COLO829 (cell line): ENCODE measurements around the gene MAEA.
"Not testable (repeated sequence)": the region's sequence is repeated elsewhere in the genome, so short reads cannot be mapped to it uniquely, and the experiment has no call there.

Source experiments
- DNase-seq: peaks from one replicate; pipeline ENCODE4 v3.0.0; 2012; ENCODE audit warnings: low spot score

Gene MAEA

DNA sequence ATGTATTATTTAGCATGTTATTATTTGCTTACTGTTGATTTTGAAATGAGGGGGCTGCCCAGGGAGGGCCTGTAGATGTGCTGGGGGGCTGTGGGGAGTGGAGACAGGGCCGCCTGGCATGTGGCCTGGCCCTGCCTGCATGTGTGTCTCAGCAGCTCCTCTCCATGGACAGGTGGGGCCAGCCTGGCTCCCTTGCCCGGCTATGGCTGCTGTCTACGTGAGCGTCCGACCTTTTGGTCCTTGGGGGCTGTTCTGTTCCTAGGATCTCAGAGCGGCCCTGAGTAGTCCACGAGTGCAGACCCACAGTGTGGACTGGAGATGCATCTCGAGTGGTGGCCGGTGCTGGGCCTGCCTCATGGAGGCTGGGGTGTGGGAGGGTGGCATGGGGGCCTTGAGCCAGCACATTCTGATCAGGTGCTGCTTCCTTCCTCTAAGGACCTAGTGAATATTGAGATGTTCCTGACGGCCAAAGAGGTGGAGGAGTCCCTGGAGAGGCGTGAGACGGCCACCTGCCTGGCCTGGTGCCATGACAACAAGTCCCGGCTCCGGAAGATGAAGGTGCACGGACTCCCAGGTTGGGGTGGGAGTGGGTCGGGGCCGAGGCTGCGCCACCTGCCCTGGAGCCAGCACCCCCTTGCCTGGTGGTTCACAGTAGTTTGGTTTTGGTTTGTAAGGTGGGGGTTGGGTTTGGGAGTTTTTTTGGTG lies 32.4 kb downstream of the MAEA start:
- DNase-seq = no peak

DNA sequence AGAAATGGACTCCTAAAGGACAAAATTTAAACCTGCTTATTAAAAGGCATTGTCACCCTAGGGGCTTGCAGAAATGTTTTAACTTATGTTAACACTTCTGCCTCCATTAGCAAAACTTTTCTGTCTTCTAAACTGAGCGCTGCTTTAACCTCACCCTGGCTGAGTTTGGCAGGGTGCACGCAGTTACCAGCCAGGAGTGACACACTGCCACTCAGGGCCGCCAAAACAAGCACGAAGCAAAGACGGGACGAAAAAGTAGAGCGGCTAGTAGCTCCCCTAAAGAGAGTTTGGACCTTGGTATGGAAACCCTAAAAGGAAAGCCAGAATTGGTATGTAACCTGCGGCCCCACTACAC lies 33.6 kb downstream of the MAEA start:
- no peak for DNase-seq

DNA sequence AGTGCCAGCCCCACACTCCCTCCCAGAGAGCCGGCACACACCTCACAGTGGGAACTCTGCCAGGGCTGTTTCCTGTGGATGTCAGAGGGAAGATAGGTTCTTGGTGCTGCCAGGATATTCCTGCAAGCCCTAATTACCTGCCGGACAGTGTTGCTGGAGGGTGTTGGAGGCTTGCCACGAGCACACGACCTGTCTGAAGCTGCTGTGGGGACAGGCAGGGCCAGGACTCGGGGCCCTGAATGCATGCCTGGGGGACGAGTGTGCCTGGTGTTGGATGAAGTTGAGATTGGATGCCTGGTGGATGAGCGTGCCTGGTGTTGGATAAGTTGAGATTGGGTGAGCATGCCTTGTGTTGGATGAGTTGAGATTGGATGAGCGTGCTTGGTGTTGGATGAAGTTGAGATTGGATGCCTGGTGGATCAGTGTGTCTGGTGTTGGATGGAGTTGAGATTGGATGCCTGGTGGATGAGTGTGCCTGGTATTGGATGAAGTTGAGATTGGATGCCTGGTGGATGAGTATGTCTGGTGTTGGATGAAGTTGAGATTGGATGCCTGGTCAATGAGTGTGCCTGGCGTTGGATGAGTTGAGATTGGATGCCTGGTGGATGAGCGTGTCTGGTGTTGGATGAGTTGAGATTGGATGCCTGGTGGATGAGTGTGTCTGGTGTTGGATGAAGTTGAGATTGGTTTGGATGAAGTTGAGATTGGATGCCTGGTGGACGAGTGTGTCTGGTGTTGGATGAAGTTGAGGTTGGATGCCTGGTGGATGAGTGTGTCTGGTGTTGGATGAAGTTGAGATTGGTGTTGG lies 34.1 kb downstream of the MAEA start:
- no peak for DNase-seq

DNA sequence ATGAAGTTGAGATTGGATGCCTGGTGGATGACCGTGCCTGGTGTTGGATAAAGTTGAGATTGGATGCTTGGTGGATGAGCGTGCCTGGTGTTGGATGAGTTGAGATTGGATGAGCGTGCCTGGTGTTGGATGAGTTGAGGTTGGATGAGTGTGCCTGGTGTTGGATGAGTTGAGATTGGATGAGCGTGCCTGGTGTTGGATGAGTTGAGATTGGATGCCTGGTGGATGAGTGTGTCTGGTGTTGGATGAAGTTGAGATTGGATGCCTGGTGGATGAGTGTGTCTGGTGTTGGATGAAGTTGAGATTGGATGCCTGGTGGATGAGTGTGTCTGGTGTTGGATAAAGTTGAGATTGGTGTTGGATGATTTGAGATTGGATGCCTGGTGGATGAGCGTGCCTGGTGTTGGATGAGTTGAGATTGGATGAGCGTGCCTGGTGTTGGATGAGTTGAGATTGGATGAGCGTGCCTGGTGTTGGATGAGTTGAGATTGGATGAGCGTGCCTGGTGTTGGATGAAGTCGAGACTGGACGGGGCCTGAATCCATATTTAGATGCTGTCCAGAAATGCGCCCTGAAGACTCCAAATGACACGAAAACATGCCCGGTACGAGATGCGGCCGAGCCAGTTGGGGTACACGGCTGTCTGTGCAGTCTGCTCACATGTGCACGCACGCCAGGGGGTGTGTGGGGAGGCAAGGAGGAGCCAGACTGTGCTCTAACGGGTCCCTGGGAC lies 34.9 kb downstream of the MAEA start:
- not testable (repeated sequence) for DNase-seq

DNA sequence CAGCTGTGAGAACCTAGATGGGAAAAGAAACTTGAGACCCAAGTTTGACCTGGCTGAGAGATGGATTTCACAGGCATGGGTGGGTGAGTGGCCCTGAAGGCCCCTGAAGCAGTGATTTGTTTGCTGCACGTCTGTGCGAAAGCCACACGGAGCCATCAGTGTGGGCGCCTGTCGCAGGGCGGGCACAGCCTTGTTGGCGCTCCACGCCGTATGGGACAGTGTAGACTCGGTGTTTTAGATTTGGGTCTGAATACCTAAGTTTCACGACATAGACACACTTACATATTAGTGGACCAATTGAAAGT lies 35.4 kb downstream of the MAEA start:
- DNase-seq = no peak

DNA sequence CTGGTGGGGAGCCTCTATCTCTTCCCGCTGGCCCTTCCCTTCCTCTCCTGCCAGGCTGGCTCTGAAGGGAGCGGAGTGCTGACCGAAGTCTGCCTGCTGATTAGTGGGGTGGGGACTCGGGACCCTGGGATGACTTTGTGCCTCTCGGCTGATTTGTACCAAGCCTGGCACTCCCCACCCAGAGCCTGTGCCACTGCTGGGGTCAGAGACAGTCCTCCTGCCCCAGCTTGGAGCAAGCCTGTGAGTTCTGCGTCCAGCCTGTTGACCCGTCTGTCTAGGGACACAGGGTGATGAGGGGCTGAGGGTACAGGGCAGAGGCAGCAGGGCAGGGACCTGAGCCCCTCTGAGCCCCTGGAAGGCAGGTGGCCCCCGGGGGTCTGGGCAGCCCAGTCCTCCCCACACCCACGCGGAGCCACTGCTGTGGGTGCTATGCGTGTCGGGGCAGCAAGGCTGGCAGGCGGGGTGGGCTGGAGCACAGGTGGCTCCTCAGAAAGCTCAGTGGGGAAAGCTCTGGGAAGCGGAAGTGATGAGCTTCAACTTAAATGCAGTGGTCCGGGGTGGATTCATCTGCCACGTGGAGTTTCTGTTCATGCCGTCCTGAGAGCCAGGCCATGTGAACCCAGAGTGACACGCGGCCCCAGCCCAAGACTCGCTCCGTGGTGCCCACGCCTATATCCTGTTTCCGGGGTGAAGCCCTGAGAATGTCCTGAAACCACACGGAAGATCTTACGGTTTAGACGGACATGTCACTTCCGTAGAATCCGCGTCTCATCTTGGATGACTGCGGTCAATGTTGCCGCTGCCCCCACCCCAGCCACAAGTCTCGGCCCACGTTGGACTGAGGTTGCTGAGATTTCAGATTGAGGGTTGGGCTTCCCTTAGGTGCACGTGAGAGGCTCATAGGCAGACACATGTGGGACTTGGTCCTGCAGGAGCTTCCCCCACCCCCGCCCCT lies 36.3 kb downstream of the MAEA start:
- no peak for DNase-seq

DNA sequence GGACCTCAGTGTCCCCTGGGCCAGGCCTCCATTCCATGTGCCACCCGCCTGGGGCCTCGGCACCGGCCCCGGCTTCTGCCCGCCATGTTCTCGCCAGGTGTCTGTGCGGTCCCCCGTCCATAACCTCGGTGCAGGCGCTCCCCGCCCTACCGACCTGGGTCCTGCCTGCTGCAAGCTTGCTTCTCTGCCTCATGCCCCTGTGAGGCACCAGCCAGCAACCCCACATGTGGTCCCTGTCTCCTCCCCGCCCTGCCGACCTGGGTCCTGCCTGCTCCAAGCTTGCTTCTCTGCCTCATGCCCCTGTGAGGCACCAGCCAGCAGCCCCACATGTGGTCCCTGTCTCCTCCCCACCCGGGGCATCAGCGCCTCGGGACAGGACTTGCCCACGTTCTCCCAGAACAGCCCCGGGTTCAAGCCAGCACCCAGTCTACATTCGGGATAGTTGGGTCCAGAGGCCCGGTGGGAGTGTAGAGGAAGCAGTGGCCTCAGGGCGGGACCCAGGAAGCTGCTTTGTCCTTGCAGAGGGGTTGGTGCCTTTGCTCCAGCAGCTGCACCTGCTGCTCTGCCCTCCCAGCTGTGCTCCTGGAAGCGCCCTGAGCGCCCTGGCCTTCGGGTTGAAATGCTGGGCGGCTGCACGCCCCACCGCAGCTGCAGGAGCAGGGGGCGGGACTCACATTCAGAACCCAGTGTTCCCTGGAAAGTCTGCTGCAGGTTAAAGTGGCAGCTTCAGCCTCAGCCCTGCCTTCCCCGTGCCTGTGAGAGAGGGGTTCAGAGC lies 37.2 kb downstream of the MAEA start:
- DNase-seq = no peak

DNA sequence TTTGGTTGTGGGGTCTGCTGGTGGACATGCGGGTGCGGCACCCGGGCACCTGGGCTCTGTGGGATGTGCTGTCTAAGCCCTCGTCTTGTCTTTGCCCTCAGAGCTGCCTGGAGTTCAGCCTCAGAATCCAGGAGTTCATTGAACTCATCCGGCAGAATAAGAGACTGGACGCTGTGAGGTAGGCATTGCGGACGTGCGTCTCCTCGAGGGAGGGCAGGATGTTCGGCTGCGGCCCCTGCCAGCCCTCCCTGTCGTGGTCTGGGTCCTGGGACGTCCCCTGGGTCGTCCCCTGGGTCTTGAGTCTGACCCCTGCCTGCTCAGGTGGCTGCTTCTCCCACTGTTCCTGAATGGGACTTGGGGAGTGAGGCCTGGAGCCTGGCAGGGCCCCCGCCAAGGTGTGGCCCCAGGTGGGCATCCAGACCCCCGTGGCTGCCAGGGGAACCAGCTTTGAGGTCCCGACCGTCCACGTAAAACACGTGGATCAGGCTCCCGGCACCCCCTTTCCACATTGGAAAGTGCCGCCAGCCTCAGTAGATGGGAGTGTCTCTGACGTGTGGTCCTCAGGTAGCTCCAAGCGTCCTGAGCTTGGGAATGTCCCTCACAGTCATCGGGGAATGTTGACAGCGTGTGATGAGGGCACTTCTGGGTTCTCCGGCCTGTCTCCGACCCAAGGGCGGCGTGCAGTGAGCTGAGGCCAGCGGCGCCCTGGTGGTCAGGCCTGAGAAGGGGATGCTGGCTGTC lies 38.0 kb downstream of the MAEA start:
- no peak for DNase-seq

DNA sequence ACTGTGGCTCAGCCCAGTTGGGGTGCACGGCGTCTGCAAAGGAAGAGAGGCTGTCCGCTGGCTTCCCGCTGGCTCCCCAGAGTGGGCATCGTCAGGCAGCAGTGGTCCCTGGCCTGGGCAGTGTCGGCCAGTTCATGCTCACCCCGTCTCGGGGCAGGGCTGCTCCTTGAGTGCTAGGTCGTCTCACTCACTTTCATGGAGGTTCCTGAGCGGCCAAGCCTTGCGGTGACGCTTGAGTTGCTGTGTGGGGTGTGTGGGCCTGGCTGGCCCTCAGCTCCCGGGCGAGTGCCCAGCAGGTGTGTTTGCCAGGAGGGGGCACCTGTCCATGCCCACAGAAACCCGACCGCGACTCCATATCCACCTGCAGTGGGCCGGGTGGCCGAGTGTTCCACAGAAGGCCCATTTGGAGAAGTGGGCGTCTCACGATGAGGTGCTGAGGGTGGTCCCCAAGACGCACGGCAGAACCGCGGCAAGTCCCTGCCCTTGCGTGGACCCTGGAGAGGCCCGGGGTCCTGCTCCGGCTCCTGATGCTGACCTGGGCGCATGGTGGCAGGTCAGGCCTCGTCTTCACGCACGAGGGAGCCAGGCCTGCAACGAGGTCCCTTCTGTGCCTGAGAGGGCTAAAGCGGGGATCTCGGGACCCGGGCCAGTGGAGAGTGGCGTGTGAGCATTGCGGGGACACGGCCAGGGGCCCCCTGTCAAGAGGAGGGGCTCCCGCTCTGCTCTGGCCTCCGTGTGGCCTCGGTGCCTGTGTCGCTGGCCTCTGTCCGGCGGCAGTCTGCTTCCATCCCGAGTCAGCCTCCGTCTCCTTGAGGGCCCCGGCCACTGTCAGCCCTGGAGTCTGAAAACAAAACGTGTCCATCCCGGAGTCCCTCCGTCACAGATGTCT lies 38.8 kb downstream of the MAEA start:
- DNase-seq = no peak

DNA sequence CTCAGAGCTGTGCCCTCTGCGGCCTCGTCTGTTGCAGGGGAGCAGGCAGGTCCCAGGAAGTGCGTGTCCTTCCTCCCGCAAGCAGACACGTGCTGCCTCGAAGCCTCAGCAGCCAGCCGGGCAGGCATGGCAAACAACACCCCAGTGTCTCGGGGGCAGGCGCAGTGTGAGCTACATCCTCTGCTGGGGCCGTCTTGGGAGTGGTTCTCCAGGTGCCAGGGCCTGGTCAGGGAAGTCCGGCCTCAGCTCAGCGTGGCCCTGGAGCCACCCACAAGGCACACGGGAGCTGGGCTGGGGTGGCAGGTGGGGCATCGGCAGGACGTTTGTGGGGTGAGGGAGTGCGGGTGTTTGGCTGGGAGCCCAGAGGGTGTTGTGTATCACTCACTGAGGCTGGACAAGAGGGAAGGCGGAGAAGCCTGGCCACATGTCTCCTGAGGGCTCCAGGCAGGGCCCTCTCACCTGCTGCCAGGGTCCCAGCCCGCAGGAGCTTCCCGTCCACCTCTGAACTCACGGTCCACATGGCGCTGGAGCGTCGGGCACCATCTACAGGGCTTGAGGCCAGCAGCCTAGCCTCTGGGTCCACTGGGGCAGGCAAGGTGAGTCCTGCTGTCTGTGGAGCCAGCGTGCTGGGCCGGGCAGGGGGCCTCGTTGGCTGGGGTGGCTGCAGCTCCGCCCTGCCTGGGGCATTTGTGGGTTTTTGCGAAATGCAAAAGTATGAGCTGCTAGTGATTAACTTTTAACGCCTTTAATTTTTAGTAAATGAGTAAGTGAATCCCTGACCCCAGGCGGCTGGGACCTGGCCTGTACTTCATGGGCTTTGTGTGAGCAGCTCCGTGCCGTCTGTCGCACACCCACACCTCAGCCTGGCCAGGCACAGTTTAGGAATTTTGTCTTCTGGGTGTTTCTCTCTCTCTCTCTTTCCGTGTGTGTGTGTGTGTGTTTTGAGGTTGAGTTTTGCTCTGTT lies 40.0 kb downstream of the MAEA start:
- no peak for DNase-seq

DNA sequence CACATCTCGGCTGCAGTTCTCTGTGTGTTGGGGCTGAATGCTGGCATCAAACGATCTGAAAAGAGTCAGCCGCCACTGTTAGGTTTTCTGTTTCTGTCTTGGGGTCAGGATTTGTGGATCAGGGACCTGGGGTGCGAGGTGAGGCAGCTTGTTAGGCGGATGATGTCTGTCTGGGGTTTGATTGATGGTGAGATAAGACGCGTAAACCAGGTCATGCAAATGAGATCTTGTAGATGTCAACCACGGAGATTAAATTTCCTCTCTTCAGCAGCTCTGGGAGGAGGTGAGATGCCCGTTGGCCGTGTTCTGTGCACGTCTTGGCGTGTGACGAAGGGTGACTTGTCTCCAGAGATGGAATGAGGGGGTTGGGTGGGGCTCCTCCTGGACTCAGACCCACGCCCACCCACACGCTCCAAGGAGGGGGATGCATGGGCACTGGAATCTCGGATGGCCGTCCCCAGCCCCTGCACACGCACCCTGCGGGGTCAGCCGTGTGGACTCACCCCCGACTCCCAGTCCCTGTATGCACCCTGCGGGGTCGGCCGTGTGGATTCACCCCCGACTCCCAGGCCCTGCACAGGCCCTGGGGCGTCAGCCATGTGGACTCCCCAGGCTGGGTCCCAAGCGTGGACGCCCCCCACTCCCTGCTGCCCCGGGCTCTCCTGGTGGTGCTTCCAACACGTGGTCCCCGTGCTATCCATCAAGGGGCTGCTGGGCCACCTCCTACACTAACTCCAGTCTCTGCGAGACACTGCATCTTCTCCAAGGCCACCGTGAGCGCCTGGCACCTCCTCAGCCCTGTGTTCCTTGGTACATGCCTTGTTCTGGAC lies 41.3 kb downstream of the MAEA start:
- DNase-seq = no peak

DNA sequence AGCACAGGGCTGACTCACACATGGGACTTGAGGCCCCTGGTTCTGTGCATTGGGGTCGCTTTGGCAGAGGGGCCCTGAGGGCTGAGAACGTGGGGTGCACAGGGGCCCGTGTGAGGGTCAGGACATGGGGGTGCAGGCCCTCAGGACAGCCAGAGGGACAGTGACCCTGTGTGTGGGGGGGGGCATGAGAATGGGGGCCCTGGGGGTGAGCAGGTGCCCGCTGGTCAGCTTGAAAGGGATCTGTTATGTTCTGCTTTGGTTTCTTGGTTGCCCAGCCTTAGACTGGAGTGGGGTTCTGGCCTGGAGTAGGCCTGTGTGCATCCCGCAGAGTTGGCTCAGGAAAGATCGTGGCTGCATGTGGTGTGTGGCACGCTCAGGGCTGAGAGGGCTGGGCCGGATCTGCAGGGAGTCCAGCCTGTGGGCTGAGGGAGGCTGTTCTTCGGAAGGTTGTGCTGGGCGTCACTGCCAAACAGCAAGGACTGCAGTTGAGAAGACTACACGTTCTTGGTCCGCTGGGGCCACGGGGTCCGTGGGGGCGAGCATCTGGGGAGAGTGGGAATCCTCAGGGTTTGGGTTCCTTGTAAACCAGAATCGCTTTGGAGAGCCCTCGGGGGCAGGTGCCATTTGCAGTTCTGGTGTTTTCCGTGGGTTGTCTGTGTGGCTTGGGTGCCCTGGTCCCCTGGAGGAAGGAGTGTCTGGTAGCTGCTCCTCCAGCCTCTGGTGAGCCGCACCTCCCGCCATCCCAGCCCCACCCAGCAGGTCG lies 42.1 kb downstream of the MAEA start:
- DNase-seq = no peak

DNA sequence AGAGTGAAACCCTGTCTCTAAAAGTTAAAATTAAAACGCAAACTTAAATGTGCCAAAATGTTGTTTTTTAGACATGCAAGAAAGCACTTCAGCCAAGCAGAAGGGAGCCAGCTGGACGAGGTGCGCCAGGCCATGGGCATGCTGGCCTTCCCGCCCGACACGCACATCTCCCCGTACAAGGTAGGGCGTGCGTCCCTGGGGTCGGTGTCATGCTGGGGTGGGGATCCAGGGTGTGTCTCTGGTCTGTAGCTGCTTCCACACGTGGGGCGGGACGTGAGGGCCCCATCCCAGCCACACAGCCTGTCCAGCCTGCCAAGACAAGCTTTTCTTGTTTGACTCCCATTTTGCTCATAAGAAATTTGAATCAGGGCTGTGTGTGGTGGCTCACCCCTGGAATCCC lies 43.0 kb downstream of the MAEA start:
- no peak for DNase-seq

DNA sequence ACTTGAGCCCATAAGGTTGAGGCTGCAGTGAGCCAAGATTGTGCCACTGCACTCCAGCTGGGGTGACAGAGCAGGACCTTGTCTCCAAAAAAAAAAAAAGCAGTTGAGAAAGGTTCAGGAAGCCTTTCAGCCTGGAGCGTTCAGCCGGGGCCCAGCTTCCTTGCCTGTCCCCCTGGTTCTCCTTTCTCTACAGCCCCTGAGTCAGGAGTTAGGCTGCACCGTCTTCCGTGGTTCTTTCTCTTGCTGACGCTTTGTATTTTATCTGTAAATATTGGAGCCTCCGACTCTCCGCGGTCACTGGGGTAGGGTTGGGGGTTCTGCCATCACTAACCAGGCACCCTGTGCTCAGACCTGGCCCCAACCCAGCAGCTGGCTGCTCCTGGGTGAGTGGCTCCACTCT lies 43.6 kb downstream of the MAEA start:
- no peak for DNase-seq

DNA sequence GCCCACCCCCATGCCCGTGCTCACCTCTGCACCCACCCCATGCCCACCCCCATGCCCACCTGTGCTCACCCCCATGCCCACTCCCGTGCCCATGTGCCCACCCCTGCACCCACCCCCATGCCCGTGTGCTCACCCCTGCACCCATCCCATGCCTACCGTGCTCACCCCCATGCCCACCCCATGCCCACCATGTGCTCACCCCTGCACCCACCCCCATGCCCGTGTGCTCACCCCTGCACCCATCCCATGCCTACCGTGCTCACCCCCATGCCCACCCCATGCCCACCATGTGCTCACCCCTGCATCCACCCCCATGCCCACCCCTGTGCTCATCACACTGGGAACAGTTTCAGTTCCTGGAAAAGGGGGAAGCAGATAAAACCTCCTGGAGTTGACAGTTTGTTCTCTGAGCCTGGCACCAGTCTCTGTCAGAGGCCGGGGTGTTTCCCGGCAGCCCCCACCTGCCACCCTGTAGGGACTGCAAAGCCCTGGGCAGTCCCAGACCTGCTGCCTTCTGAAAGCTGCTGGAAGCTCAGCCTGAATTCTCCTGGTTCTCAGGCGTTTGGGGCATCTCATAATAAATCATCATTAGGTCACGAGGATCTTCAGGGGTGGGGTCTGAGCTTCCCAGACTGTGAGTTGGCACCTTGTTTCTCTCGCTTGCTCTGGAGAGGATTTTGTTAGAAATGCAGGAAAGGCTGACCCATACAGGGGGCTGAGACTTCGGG lies 44.3 kb downstream of the MAEA start:
- DNase-seq = not testable (repeated sequence)

DNA sequence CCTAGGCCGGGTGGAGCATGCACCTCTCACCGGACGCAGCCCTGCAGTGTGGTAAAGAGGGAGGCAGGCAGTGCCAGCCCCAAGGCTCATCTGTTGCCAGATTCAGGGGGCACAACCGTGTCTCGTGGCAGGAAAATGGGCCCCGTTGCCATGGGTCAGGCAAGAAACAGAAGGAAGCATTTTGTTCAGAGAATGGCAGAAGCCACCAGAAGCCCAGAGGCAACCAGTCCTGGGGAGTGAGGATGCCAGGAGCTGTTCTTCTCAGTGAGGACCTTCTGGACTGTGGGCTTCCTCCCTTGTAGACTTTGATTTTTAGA lies 44.8 kb downstream of the MAEA start:
- no peak for DNase-seq
